OCI-LY1 (cell line): ENCODE measurements around the gene PDLIM4.

Experiments
- CTCF ChIP-seq: fragments of 200-600 bp; sonication (generic), shearing (Covaris generic); IDR thresholded peaks from 2 replicates; pipeline ENCODE4 v1.5.1; 2017; ENCODE audit warnings: mild to moderate bottlenecking, antibody characterized with exemption, low read length, moderate library complexity, mixed read lengths
- EZH2 ChIP-seq: fragments of 200-600 bp; sonication (generic), shearing (Covaris generic); IDR thresholded peaks from 2 replicates; pipeline ENCODE4 v1.8.0; 2017; ENCODE audit warnings: borderline replicate concordance, mixed run types, mild to moderate bottlenecking, antibody characterized with exemption, low read length, moderate library complexity, mixed read lengths

GRCh38 chr5:132220491-132220890 is 37.0 kb upstream of the PDLIM4 start:
- TF ChIP-seq CTCF, result no peak
- TF ChIP-seq EZH2, result no peak
